ENCODE data around the gene APOE.
"Not testable (repeated sequence)": the region's sequence is repeated elsewhere in the genome, so short reads cannot be mapped to it uniquely, and the experiment has no call there.

The APOE gene

GRCh38 chr19:44886141-44886540 is 19.5 kb upstream of the APOE start:
- no peak for DNase-seq

- no peak for DNase-seq
These were observed 17.9 kb upstream of the APOE start for GRCh38 chr19:44887648-44888047.

- DNase-seq: not testable (repeated sequence)
These were observed 17.3 kb upstream of the APOE start for GRCh38 chr19:44888335-44888734.

GRCh38 chr19:44889830-44890365 is 15.7 kb upstream of the APOE start:
- no peak for DNase-seq

- peak; percentile 100 for DNase-seq
These were observed 15.1 kb upstream of the APOE start for GRCh38 chr19:44890366-44891015.

- peak; percentile 100 for DNase-seq
These were observed 14.3 kb upstream of the APOE start, which contains the start of gene TOMM40 for GRCh38 chr19:44891016-44891882. TSS of gene TOMM40 (plus strand) at chr19:44891254. CDS start at chr19:44891416, 162 bp downstream.

GRCh38 chr19:44892932-44893331 is 12.7 kb upstream of the APOE start:
- DNase-seq: no peak

- no peak for DNase-seq
These were observed 12.1 kb upstream of the APOE start for GRCh38 chr19:44893332-44894051.

- DNase-seq: no peak
These were observed 11.6 kb upstream of the APOE start for GRCh38 chr19:44894052-44894400.

GRCh38 chr19:44894946-44895345 is 10.7 kb upstream of the APOE start:
- no peak for DNase-seq

GRCh38 chr19:44897835-44898234 is 7.8 kb upstream of the APOE start:
- DNase-seq: no peak

- DNase-seq: no peak
These were observed 5.0 kb upstream of the APOE start for GRCh38 chr19:44900328-44901244.

- no peak for DNase-seq
These were observed 2.4 kb upstream of the APOE start for GRCh38 chr19:44903216-44903601.

GRCh38 chr19:44903602-44904425 is 1.8 kb upstream of the APOE start:
- no peak for DNase-seq

- no peak for DNase-seq
These were observed 1.1 kb upstream of the APOE start for GRCh38 chr19:44904426-44904994.

GRCh38 chr19:44907613-44908012 is 2.0 kb downstream of the APOE start:
- DNase-seq: no peak

- DNase-seq: no peak
These were observed 2.7 kb downstream of the APOE start for GRCh38 chr19:44908074-44908835.

- no peak for DNase-seq
These were observed 3.3 kb downstream of the APOE start for GRCh38 chr19:44908836-44909261.

- DNase-seq: no peak
These were observed 4.2 kb downstream of the APOE start for GRCh38 chr19:44909775-44910174.

GRCh38 chr19:44911896-44912295 is 6.3 kb downstream of the APOE start:
- not testable (repeated sequence) for DNase-seq

All from amniotic stem cell (primary cell).